ENCODE results near the gene SLC39A1. TPM values are rescaled to one million over a fixed set of nuclear protein-coding genes. Genes with fewer than 3 reads are reported as not detected.
A peak's percentile ranks its signal among the peaks of the same experiment; 100 is the strongest.
"Not testable (repeated sequence)": the region's sequence is repeated elsewhere in the genome, so short reads cannot be mapped to it uniquely, and the experiment has no call there.

SLC39A1 gene
- total RNA-seq, 1 donor from 2014 or later, result 102 TPM

DNA sequence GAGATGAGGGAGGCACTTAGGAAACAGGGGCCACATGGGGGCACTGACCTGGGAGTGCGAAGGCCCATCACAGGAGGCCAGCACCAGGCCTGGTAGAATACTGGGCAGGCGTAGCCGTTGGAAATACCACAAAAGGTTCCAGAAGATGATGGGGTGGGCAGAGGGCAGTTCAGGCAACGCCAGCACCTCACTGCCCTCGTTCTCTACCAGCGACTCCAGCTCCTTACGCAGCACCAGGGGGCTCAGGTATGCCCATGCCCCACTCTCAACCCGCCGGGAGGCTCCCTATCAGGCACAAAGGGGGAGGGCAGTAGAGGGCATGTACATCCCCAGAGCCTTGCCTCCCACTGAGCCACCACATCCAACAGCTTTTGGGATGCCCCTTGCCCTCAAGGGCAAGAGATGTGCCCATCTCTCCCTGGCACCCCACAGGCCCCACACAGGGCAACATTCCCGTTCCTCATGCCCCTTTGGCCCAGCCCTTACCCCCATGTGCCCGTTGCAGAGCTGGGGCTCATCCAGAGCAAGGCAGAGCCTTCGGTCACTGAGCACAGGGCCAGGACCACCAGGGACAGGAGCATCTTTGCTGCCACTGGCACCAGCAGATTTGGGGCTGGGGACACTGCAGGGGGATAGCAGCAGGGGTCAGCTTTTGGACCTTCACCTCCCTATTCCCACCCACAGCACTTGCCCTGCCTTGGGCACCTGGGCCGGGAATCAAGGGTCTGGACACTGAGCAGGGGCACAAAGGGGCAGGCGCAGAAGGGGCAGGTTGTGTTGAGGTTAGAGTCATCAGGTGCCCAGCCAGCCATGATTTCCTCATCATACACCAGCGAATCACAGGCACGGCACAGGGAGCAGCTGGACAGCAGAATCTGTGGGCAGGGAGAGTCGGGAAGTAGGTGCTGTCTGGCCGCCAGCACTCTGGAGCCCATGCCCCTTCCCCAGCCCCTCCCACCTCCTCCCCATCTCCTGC lies 30.9 kb downstream of the SLC39A1 start:
- no peak for DNase-seq (ENCODE audit: low read depth, low spot score)

DNA sequence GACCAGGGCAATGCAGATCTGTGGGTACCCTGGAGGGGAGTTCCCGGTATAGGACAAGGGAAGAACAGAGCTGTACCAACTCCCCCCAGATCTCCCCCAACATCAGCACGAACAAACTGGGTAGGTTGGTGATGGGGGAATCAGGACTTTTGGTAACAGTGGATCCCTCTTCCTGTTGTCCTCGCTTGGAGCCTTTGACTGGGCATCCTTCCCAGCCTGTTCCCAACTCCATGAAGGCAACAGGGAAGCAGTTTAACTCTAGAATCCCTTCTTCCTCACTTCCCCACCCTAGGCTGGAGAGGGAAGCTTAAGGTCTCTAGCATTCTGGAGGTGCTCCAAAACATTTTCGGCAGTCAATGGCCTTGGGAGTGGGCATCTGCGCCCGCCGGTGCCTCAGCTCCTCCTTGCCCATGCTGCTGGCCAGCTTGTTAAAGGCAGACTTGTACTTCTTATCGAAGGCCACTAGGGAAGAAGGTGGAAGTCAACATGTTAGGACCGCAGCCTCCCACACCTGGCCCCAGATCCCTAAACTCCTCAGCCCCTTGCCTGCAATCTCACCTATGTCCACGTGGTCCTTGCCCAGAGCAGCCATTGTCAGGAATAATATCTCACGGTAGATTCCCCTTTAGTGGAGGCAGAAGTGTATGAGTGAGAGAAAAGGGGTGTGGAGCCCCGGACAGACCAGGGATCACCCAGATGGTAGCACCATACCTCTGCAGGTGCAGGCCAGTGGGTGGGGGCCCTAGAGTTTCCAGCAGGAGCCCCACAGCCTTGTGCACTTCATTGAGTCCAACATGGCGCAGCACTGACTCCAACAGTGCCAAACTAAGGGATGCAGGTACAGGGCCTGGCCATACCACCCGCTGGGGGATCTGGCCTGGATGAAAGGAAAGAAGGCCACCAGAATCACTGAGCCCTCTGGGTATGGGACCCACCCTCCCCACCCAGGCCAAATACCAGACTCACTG lies 33.1 kb downstream of the SLC39A1 start:
- DNase-seq (ENCODE audit: low read depth, low spot score), result no peak

DNA sequence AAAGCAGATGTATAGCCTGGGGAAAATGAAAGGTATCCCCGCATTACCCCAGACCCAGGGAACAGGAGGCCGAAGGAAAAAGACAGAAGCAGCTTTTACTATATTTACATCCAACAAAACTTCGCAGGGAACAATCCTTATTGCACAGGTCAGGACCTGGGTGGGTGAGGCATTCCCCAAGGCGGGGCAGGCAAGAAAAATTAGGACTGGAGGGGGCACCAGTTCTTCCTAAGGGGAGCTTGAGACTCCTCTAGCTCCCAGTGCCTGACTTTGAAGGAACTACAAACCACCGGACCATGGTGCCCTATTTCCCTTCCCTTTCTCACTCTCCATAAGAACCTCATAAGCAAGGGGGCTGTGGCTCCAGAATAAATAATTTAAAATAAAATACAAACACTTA lies 33.9 kb downstream of the SLC39A1 start:
- DNase-seq (ENCODE audit: low read depth, low spot score), result no peak

DNA sequence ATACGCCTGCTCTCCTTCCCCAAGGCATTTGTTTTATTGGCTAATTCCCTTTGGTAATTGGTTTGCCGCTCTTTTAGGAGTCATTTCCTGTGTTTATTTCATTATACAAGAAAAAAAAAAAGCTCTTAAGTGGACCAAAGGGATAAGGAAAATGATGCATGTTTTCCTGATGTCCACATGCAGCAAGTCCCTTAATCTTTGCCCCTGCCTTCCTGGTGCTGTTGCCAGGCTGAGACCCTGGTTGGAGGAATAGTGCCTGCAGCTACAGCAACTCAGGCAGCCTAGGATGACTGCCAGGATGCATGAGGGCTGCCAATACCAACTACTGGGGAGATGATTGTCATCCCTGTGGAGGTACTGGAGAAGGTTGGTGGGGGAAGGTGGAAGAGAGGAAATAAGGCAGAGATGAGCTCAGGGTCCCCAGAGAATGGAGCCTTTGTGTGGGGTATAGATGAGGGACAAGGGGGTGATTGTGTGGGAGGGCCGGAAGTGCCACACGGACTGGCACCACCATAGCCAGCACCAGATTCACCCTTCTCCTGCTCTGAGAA lies 34.5 kb downstream of the SLC39A1 start:
- DNase-seq (ENCODE audit: low read depth, low spot score), result peak; percentile 77

DNA sequence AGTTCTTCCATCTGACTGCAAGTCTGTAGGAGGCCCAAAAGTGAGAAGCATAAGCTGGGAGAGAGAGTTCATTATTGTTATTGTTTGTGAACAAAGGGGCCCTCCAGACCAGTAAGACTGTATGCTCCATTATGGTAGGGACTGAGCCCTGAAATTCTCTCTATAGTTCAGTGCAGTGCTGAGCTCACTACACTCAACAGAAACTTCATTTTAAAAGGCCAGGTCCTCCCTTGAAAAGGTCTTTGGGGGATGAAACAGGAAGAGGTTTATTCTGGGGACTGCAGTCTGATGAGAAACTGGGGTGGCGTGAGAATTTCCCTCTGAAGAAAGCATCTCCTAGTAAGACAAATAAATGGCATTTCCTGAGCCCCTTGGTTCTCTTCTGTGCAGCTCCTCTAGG lies 35.1 kb downstream of the SLC39A1 start:
- no peak for DNase-seq (ENCODE audit: low read depth, low spot score)

DNA sequence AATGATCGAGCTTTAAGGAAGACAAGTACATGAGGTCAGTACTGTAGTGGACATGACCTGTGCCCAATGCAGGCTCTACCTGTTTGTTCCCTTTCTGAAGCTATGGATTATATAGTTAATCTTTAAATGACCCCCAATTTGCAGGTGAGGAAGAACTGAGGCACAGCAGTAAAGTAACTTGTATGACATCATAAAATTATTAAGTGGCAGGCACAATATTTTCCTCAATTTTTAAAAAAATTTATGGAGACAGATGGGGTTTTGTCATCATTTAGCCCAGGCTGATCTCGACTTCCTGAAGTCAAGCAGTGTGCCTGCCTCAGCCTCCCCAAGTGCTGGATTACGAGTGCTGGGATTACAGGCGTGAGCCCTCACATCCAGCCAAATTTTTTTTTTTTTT lies 36.9 kb downstream of the SLC39A1 start:
- no peak for DNase-seq (ENCODE audit: low read depth, low spot score)

DNA sequence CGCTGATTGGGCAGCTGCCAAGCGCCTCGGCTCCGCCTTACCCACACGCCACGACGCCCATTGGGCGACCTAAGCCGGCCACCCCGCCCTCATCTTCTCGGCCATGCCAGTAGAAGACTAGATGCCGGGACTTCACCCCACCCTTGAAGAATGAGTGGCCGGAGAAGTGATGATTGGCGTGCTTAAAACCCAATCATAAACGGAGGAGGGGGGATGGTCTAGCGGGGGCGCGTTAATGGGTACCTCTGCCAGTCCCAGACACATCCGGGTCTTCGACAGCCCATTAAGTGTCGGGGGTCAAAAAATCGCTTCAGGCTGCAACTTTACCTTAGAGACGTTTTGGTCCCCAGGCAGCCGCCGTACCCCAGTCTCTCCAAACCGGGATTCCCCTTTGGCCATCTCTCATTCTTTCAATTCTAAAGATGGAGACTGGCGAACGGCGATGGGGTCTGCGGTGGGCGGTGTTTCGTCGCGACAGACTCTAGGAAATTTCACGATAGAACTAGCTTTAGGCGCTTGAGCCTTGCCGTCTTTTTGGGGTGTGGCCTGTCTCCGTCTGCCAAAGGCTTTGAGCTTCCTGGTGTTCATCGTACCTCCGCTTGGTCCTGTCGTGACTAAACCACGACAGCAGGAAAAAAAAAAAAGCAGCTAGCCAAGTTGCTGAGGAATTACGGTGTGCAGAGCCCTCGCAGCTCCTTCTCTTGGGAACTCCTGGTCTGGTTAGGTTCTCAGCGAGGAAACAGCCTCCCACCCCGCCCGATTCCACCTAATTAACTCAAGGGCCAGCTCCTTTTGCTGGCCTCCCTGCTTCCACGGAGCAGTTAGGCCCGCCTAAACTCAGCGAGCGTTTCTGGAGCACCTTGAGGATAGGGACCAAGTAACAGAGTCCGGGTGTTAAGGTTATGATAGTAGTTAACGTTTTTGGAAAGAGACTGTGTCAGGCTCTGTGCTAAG lies 40.1 kb downstream of the SLC39A1 start, which contains the start of gene GATAD2B:
GATAD2B (minus strand) TSS at position 1 of the 954 bp plus-strand sequence. CDS start 94,625 bp downstream, outside the sequence.
- peak; percentile 100 for DNase-seq (ENCODE audit: low read depth, low spot score)

DNA sequence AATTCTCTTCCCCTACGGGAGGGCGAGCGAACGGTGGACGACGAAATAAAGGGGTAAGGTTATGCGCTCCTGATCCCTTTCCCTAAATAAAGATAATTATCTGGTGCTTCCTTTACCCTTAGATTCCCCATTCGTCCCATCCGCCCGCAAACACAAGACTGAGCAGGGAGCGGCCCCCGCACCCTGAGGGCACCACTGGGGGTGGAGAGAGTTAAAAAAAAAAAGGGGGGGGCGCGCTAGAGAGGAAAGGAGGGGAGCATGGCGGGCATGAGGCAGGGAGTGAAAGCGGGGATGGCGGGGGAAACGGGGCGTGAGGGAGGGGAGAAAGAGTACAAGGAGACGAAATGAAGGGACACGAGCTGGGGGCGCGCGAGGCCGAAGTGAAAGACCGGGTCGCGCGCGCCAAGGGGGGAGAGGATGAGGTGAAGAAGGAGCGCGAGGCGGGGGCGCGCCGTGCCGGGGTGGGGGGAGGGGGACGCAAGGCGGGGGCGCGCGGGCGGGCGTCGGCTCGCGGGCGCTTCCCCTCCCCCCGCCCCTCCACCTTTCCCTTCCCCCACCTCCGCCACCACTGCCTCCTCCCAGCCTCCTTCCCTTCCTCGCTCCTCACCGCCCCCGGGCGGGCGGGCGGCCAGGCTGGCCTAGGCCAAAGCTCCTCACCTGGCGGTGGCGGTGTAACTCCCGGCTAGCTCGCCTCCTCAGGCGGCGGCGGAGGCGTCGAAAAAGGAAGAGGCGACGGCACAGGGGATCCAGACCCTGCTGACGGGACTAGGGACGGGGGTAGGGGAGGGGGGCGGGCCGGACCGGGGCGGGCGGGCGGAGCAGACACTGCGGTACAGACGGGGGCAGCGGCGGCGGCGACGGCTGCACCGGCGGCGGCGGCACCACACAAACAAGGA lies 41.0 kb downstream of the SLC39A1 start:
- no peak for DNase-seq (ENCODE audit: low read depth, low spot score)

DNA sequence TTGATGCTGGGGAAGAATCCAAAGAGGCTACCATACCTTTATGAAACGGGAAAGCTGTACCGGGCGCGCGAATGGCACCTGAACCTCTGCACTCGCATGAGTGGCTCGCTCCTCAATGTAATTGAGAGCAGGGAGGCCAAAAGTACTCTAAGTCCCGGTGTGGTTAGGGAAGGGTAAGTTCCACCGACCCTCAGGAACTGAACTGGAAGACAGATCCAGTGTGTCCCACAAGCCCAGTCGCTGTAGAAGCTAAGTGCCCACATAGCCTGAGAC lies 41.6 kb downstream of the SLC39A1 start:
- no peak for DNase-seq (ENCODE audit: low read depth, low spot score)

DNA sequence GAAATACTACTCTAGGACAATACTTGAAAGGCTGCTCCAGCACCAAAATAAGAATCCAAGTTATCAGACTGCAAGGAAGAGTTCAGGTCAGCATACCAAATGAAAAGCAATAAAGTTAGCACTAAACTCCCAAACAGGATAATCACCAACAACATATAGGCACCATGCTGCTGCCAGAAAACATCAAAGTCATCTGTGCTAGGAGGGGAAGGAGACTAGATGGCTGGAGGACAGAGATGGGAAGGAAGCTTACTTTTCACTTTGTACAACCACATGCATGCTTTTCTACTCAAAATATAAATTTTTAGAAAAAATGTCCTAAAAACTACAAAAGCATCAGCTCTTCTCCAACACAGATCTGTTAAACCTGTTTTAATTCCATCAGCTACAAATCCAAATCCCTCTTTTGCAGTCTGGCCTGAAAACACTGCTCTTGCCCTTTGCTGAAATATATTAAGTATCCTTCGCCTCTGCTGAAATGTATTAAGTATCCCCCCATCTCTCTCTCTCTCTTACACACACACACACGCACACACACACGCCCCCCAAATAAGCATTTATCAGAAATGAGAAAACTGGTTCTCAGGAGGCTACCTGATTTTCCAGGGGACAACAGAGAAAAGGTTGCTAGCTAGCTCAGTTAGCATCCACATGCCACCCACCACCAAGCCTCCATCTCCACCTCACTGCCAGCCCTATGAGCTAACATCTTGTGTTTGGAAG lies 42.1 kb downstream of the SLC39A1 start:
- DNase-seq (ENCODE audit: low read depth, low spot score), result no peak

DNA sequence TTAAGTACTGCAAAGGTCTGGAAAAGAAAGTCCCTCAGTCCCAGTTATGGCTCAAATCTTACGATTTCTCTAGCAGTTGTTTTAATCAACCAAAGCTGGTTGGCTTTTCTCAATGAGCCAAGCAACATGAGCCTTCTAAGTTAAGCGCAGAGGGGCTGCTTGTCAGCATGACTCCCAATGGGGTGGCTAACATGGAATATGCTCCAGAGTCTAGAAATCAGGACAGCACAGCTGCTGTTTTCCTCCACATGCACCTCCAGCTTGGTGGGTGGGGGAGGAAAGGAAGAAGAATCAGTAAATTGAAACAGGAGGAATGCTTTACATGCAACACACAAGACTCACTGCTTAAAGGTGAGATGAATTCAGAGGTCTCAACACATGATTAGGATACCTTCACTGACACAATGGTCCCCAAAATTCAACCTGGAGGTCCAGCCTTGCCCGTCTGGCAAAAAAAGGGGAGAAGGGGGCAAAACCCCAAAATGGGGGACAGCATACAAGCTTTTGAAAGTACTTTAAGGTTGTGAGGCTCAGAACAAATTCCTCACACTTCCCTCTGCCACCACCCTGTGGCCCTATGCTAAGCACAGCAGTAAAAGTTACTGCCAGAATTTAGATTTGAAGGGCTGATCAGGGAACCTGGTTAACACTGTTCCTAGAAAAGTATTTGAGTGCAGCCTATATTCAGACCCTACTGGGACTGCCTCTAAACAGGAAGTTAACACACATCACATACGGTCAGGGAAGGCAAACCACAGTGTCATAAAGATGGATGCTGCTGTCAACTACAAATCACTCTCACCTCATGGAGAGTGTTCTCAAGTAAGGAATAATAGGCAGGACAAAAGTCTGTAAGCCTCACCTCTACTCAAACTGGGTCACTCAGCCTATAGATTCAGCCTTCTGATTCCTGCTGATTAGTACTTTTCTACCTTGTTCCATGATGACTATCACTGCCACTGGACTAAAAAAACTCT lies 43.2 kb downstream of the SLC39A1 start:
- no peak for DNase-seq (ENCODE audit: low read depth, low spot score)

DNA sequence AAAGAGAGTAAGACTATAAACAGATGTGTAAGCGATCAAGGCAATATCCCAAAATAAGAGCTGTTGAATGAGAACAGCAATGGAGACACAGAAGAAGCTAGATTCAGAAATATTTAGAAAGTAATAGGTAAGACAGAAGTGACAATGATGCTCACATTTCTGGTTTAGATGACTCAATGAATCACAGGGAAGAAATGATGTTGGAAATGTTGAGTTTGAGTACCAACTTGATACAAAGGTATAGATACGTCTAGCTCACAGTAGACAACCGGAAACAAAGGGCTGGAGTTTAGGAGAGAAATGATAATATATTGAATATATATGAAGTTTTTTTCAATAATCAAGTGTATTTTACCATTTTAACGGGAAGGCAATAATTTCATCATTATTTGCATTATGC lies 47.0 kb downstream of the SLC39A1 start:
- DNase-seq (ENCODE audit: low read depth, low spot score), result no peak

DNA sequence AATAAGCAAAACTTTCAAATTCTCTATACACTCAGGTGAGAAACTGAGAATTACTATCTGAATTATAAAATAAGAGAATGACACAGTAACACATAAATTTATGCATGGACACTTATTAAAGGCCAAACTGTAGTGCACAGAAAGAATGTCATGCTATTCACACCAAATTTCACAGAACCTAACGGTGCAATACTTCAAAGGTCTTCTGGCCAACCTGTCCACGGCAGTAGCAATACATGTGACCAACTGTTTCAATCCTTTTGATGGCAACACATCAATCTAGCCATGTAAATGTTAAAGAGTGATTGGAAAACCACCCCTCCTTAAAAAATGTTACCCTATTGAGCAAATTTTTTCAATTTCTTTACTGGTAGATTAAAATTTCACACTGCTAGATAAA lies 51.0 kb downstream of the SLC39A1 start:
- DNase-seq (ENCODE audit: low read depth, low spot score), result no peak

DNA sequence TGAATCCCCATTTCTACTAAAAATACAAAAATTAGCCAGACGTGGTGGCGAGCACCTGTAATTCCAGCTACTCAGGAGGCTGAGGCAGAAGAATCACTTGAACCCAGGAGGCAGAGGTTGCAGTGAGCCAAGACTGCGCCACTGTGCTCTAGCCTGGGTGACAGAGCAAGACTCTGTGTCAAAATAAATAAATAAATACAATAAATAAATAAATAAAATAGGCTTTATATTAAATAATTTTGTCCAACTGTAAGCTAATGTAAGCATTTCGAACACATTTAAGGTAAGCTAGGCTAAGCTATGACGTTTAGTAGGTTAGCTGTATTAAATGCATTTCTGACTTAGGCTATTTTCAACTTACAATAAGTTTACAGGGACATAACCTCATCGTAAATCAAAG lies 52.8 kb downstream of the SLC39A1 start:
- DNase-seq (ENCODE audit: low read depth, low spot score), result not testable (repeated sequence)
